Activated naive CD8-positive, alpha-beta T cell (primary cell): Measurements from ENCODE around the gene NTSR1.
A peak's percentile ranks its signal among the peaks of the same experiment; 100 is the strongest.

Experiments used
- H3K27ac Mint-ChIP-seq: one replicate; pipeline ENCODE4 v1.8.0; 2021; ENCODE audit warnings: mixed read lengths
- H3K27me3 Mint-ChIP-seq: one replicate; pipeline ENCODE4 v1.8.0; 2021; ENCODE audit warnings: mixed read lengths
- H3K36me3 Mint-ChIP-seq: one replicate; pipeline ENCODE4 v1.8.0; 2021; ENCODE audit warnings: mixed read lengths
- H3K4me1 Mint-ChIP-seq: one replicate; pipeline ENCODE4 v1.8.0; 2021; ENCODE audit warnings: low read depth, mixed read lengths
- H3K4me3 Mint-ChIP-seq: one replicate; pipeline ENCODE4 v1.8.0; 2021; ENCODE audit warnings: mild to moderate bottlenecking, mixed read lengths
- H3K9me3 Mint-ChIP-seq: one replicate; pipeline ENCODE4 v1.8.0; 2021; ENCODE audit warnings: low read depth, mixed read lengths

NTSR1 gene

DNA sequence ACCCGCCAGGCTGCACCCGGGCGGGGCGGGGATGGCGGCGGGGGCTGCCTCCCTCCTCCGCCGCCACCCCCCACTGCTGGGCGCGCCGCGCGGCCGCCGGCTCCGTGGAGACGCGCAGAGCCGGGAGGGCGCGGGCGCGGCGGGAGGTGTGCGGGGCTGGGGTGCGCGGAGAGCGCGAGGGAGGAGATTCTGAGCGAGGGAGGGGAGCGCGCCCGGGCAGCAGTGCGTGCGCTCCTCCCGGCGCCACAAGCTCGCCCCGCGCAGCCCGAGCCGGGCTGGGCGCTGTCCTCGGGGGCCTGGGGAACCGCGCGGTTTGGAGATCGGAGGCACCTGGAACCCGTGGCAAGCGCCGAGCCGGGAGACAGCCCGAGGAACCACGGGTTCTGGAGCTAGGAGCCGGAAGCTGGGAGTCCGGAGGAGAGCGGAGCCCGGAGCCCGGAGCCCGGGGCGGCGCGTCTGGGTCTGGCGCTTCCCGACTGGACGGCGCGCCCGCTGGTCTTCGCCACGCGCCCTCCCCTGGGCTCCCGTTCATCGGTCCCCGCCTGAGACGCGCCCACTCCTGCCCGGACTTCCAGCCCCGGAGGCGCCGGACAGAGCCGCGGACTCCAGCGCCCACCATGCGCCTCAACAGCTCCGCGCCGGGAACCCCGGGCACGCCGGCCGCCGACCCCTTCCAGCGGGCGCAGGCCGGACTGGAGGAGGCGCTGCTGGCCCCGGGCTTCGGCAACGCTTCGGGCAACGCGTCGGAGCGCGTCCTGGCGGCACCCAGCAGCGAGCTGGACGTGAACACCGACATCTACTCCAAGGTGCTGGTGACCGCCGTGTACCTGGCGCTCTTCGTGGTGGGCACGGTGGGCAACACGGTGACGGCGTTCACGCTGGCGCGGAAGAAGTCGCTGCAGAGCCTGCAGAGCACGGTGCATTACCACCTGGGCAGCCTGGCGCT is at the start of gene NTSR1:
NTSR1 (plus strand) TSS at position 246 of the 946 bp plus-strand sequence; CDS start at position 618, 372 bp downstream.
- Mint-ChIP-seq H3K27ac (no peak within 1 kb of the TSS), H3K4me3 (peak within 1 kb of the TSS; percentile 62), H3K36me3 (no peaks in the 10 kb centered on the region), H3K4me1 (peaks cover 13% of the 10 kb centered on the region), H3K9me3 (no peaks in the 10 kb centered on the region), H3K27me3 (peaks cover 10% of the 10 kb centered on the region)

- no peaks in the 10 kb centered on the region for H3K36me3 Mint-ChIP-seq
- H3K4me1 Mint-ChIP-seq = no peaks in the 10 kb centered on the region
- no peaks in the 10 kb centered on the region for H3K9me3 Mint-ChIP-seq
- no peak overlapping the region for H3K27ac Mint-ChIP-seq
- no peak overlapping the region for H3K4me3 Mint-ChIP-seq
- no peaks in the 10 kb centered on the region for H3K27me3 Mint-ChIP-seq
Measured at GRCh38 chr20:62659488-62660239, 49.0 kb upstream of the NTSR1 start.

- no peaks in the 10 kb centered on the region for H3K27me3 Mint-ChIP-seq
- no peak overlapping the region for H3K4me3 Mint-ChIP-seq
- H3K4me1 Mint-ChIP-seq = no peaks in the 10 kb centered on the region
- H3K9me3 Mint-ChIP-seq = no peaks in the 10 kb centered on the region
- H3K27ac Mint-ChIP-seq = no peak overlapping the region
- H3K36me3 Mint-ChIP-seq = no peaks in the 10 kb centered on the region
Measured at GRCh38 chr20:62660240-62660615, 48.4 kb upstream of the NTSR1 start.

GRCh38 chr20:62660768-62661167 is 47.9 kb upstream of the NTSR1 start:
- H3K4me1 Mint-ChIP-seq = no peaks in the 10 kb centered on the region
- H3K27ac Mint-ChIP-seq = no peak overlapping the region
- H3K27me3 Mint-ChIP-seq = no peaks in the 10 kb centered on the region
- H3K9me3 Mint-ChIP-seq = no peaks in the 10 kb centered on the region
- no peak overlapping the region for H3K4me3 Mint-ChIP-seq
- no peaks in the 10 kb centered on the region for H3K36me3 Mint-ChIP-seq

DNA sequence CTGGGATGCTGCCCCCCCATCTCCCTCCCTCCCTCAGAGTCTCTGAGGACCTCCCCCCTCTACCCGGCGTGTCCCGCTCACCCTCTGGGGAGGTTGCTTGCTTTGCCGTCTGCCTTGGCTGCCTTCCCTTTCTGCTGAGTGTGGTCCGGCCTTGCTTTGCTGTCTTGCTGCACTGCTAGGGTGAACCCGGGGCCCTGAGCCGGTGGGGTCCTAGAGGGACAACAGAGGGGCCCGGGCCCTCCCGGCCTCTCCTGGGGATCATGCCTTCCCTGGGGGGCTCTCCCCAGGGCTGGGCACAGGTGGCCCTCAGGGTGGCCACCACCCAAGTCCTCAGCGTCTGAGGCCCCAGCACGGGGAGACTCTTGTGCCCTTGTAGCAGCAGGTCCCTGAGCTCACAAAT is 47.0 kb upstream of the NTSR1 start:
- Mint-ChIP-seq H3K27ac (no peak overlapping the region), H3K9me3 (no peaks in the 10 kb centered on the region), H3K36me3 (no peaks in the 10 kb centered on the region), H3K27me3 (no peaks in the 10 kb centered on the region), H3K4me3 (no peak overlapping the region), H3K4me1 (no peaks in the 10 kb centered on the region)

- Mint-ChIP-seq H3K4me1 (no peaks in the 10 kb centered on the region), H3K27ac (no peak overlapping the region), H3K27me3 (no peaks in the 10 kb centered on the region), H3K9me3 (no peaks in the 10 kb centered on the region), H3K4me3 (no peak overlapping the region), H3K36me3 (peaks cover 2% of the 10 kb centered on the region)
Measured at GRCh38 chr20:62662422-62662821, 46.2 kb upstream of the NTSR1 start.

DNA sequence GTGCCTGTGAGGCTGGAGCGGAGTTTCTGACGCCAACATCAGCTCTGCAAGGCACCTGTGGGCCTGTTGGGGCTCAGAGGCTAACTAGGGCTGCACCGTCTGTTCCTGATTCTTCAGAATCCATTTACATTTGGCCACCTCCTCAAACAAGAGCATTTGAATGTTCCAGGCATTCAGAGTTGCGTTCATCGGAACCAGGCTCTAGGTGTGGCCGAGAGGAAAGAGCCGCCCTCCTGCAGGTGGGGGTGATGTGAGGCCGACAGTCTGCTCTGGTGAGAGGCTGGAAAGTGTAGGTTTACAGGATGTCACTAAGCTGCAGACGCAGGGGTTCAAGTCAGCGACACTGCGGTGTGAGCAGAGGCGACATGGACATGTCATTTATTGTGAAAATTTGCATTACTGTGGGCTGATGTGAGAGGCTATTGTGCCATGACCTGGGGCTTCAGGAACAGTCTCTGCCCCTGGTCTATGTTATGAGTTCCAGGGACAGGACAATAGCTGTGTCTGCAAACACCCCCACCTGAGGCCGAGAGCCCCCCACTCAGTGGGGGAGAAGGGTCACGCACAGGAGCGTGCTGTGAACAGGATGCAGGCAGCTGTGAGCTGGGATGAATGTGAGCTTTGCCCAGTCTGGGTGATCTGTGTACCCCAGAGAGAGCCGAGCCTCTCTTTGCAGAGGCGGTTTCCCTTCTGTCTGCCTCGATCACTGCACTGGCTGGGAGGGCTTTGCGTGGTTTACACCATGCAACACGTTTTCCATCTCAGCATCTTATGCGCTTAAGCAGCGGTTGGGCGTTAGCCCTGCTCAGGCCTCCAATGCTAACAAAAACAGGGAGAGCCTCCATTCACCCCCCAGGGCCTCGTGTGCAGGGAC is 45.3 kb upstream of the NTSR1 start:
- Mint-ChIP-seq H3K4me1 (no peaks in the 10 kb centered on the region), H3K9me3 (no peaks in the 10 kb centered on the region), H3K27ac (no peak overlapping the region), H3K27me3 (no peaks in the 10 kb centered on the region), H3K36me3 (peaks cover 4% of the 10 kb centered on the region), H3K4me3 (no peak overlapping the region)

DNA sequence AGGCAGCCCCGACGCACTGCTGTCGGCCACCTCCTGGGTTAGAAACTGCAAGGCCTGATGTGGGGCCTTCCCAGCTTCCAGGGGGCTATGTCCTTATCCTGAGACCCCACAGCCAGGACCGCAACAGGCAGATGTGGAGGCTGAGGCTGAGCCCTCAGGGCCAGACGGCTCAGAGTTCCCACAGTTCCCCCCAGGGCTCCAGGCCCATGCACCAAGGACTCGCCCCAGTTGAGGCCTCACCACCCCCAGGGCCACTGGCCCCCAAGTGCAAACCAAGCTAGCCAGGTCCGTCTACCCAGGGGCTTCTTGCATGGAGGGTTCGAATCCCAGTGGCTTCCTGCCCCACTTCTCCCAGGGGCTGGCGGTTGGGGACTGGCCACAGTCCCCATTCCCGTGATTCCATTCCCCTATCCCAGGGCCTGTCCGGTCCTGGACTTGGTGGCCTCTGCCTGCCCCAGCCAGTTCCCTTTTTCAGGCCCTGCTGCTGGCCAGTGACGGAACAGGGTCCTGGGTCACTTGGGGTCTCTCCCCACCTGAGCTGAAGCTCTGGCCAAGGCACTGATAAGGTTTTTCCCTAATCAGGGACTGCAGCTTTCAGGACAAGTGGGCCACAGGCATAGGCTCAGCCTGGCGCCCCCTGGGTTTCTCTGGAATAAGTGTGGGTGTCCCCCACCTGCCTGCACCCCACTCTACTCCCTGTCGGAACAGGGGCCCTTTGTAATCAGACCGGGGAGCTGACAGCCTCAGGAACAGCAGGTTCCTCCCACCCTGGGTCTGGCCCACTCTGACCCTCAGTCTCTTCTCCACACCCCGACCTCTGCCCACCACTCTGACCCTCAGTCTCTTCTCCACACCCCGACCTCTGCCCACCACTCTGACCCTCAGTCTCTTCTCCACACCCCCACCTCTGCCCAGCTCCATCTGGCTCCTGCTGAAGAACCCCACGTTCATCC is 44.3 kb upstream of the NTSR1 start:
- Mint-ChIP-seq H3K27ac (no peak overlapping the region), H3K9me3 (no peaks in the 10 kb centered on the region), H3K4me1 (no peaks in the 10 kb centered on the region), H3K27me3 (no peaks in the 10 kb centered on the region), H3K36me3 (peaks cover 5% of the 10 kb centered on the region), H3K4me3 (no peak overlapping the region)

DNA sequence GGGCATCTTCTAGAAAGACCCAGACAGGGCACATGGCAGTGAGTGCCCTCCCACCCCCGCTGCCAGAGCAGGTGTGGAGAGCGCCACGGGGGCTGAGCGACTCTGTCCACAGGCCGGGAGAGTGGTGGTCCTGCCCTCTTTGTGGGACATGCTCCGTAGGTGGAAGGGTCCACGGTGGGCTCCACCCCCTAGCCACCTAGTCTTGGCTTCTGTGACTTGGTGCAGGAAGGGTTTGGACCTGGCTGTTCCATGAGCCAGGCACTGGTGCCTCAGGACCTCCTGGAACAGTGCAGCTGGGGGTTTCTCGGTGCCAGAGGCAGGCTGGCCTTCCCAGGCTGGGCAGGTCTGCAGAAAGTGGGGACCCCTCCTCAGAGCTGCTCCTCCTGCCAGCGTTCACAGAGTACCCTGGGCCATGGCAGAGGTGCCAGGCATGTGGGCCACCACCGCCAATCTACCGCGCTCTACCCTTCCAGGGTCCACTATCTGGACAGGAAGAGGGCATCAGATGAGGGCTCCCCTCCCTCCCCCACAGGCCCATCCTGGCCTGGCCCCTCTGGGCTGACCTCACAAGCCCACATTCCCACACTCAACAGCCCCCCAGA is 43.4 kb upstream of the NTSR1 start:
- no peak overlapping the region for H3K27ac Mint-ChIP-seq

DNA sequence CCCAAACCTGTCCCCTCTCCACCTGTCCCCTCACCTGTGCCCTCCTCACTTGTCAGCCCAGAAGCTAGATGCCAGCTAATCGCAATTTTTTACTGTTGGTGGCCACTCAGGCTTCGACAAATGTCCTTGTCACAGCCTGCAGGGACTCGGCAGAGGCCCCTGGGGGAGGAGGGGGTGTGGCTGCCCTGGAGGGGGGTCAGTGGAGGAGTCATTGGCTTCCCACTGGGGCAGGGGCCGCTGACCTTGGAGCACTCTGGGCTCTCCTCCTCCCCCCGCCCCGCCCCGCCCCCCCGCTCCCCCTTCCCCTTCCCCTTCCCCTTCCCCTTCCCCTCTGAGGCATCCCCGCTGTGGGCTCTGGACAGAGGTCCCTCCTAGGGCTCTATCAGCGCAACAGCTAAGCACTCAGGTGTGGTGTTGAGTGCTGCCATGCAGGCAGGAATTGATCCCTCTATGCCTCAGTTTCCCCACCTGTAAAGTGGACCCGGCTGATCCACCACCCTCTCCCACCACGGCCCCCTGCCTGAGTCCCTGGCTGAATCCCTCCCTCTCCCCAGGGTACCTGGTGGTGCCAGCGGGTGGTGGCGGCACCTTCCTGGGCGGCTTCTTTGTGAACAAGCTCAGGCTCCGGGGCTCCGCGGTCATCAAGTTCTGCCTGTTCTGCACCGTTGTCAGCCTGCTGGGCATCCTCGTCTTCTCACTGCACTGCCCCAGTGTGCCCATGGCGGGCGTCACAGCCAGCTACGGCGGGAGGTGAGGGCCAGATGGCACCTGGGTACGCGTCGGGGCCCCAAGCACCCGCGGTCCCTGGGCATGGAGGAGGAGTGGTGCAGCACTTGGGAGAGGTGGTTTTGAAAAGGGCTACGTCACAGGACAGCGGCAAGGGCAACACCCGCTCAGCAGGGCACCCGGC is 42.6 kb upstream of the NTSR1 start:
- H3K9me3 Mint-ChIP-seq = no peaks in the 10 kb centered on the region
- H3K27me3 Mint-ChIP-seq = no peaks in the 10 kb centered on the region
- no peak overlapping the region for H3K27ac Mint-ChIP-seq
- peaks cover 5% of the 10 kb centered on the region for H3K36me3 Mint-ChIP-seq
- H3K4me1 Mint-ChIP-seq = no peaks in the 10 kb centered on the region
- H3K4me3 Mint-ChIP-seq = no peak overlapping the region

More for the DNA sequence above, 43.4 kb upstream of the NTSR1 start:
- H3K27me3 Mint-ChIP-seq = no peaks in the 10 kb centered on the region
- no peaks in the 10 kb centered on the region for H3K9me3 Mint-ChIP-seq
- H3K4me3 Mint-ChIP-seq = no peak overlapping the region
- H3K36me3 Mint-ChIP-seq = peaks cover 5% of the 10 kb centered on the region
- H3K4me1 Mint-ChIP-seq = no peaks in the 10 kb centered on the region

GRCh38 chr20:62666736-62667529 is 41.7 kb upstream of the NTSR1 start:
- H3K27me3 Mint-ChIP-seq = no peaks in the 10 kb centered on the region
- peaks cover 5% of the 10 kb centered on the region for H3K36me3 Mint-ChIP-seq
- no peak overlapping the region for H3K4me3 Mint-ChIP-seq
- H3K27ac Mint-ChIP-seq = no peak overlapping the region
- no peaks in the 10 kb centered on the region for H3K9me3 Mint-ChIP-seq
- H3K4me1 Mint-ChIP-seq = no peaks in the 10 kb centered on the region
